ENCODE measurements around the gene TEX261. TPM values are rescaled to one million over a fixed set of nuclear protein-coding genes. Genes with fewer than 3 reads are reported as not detected.

The TEX261 gene
- total and polyA plus RNA-seq, 3 donors from 2014 or later = 39.0 to 133 (median 40.7) TPM

- peak; percentile 7 for DNase-seq
- no peak overlapping the region for H3K27ac ChIP-seq
- peaks cover 6% of the 10 kb centered on the region for H3K4me1 ChIP-seq
- H3K27me3 ChIP-seq = no peaks in the 10 kb centered on the region
- 91 to 93% methylated on average over 4 of the region's 4 CpGs for WGBS, 2 donors
- intact Hi-C loops (cut with DNase I; ENCODE audit: low total_unique reads) = no loop called here
- no peaks in the 10 kb centered on the region for H3K36me3 ChIP-seq (ENCODE audit: low read depth, missing control alignments)
- no peak overlapping the region for H3K4me3 ChIP-seq
- no peaks in the 10 kb centered on the region for H3K9me3 ChIP-seq
- TF ChIP-seq CTCF (IDR thresholded peaks at IDR 0.05) (no peak), POLR2A (IDR thresholded peaks at IDR 0.05) (no peak)
Observed at GRCh38 chr2:70961648-70961994, 33.1 kb downstream of the TEX261 start.

GRCh38 chr2:70960833-70961647 is 33.6 kb downstream of the TEX261 start:
- Histone ChIP-seq H3K36me3 (ENCODE audit: low read depth, missing control alignments) (no peaks in the 10 kb centered on the region), H3K4me1 (peaks cover 6% of the 10 kb centered on the region), H3K27ac (no peak overlapping the region), H3K9me3 (no peaks in the 10 kb centered on the region), H3K27me3 (no peaks in the 10 kb centered on the region), H3K4me3 (no peak overlapping the region)
- intact Hi-C loops (cut with DNase I; ENCODE audit: low total_unique reads) = no loop called here
- DNase-seq = peak; percentile 9
- TF ChIP-seq CTCF (IDR thresholded peaks at IDR 0.05) (no peak), POLR2A (IDR thresholded peaks at IDR 0.05) (no peak)
- 73 to 82% methylated on average over 3 to 14 of the region's 14 CpGs for WGBS, 2 donors

GRCh38 chr2:70959851-70960832 is 34.5 kb downstream of the TEX261 start:
- no peak overlapping the region for H3K27ac ChIP-seq
- peak; percentile 11 for DNase-seq
- H3K27me3 ChIP-seq = no peaks in the 10 kb centered on the region
- no peak for TF ChIP-seq CTCF (IDR thresholded peaks at IDR 0.05)
- no peak for TF ChIP-seq POLR2A (IDR thresholded peaks at IDR 0.05)
- WGBS, 2 donors = 89 to 90% methylated on average over 14 to 17 of the region's 17 CpGs
- H3K9me3 ChIP-seq = no peaks in the 10 kb centered on the region
- intact Hi-C loops (cut with DNase I; ENCODE audit: low total_unique reads) = no loop called here
- peaks cover 4% of the 10 kb centered on the region for H3K4me1 ChIP-seq
- H3K36me3 ChIP-seq (ENCODE audit: low read depth, missing control alignments) = no peaks in the 10 kb centered on the region
- no peak overlapping the region for H3K4me3 ChIP-seq

- 83 to 92% methylated on average over 9 of the region's 9 CpGs for WGBS, 2 donors
- H3K4me3 ChIP-seq = no peak overlapping the region
- DNase-seq = peak; percentile 1
- no peak overlapping the region for H3K27ac ChIP-seq
- TF ChIP-seq POLR2A (IDR thresholded peaks at IDR 0.05) (no peak), CTCF (IDR thresholded peaks at IDR 0.05) (no peak)
- H3K9me3 ChIP-seq = no peaks in the 10 kb centered on the region
- H3K4me1 ChIP-seq = no peaks in the 10 kb centered on the region
- no peaks in the 10 kb centered on the region for H3K27me3 ChIP-seq
- no peaks in the 10 kb centered on the region for H3K36me3 ChIP-seq (ENCODE audit: low read depth, missing control alignments)
- intact Hi-C loops (cut with DNase I; ENCODE audit: low total_unique reads) = no loop called here
Observed at GRCh38 chr2:70959271-70959761, 35.4 kb downstream of the TEX261 start.

Data from testis (tissue), 3 donors.